HG03442 (cell line): Measurements from ENCODE around the gene ARAF.
A peak's percentile ranks its signal among the peaks of the same experiment; 100 is the strongest.

Source experiments
- ATAC-seq: cut with Tn5 transposase; IDR thresholded peaks from one replicate; pipeline ENCODE4 v1.9.1; 2021; ENCODE audit warnings: mild to moderate bottlenecking, moderate library complexity; ENCODE audit not compliant: unreplicated experiment

The ARAF gene

GRCh38 chrX:47618923-47619485, 58.0 kb downstream of the ARAF start:
- ATAC-seq: no peak

- ATAC-seq: peak; percentile 77
These were observed 58.7 kb downstream of the ARAF start, which contains the start of gene SYN1 for GRCh38 chrX:47619486-47620302. SYN1 (minus strand) TSS chrX:47619857; CDS start chrX:47619728, 129 bp downstream.

- ATAC-seq: no peak
These were observed 59.3 kb downstream of the ARAF start for GRCh38 chrX:47620303-47620685.
